ENCODE data around the gene ZGRF1.
"Not testable (repeated sequence)": the region's sequence is repeated elsewhere in the genome, so short reads cannot be mapped to it uniquely, and the experiment has no call there.

Gene ZGRF1

GRCh38 chr4:112516471-112517066 is 120.1 kb downstream of the ZGRF1 start:
- no peak for DNase-seq (ENCODE audit: low read depth)

GRCh38 chr4:112516066-112516470 is 120.6 kb downstream of the ZGRF1 start, which contains the start of gene NEUROG2:
Gene NEUROG2, minus strand, starts transcription at chr4:112516180. Its CDS starts 705 bp downstream, at chr4:112515475.
- no peak for DNase-seq (ENCODE audit: low read depth)

GRCh38 chr4:112515198-112516065 is 121.3 kb downstream of the ZGRF1 start:
- no peak for DNase-seq (ENCODE audit: low read depth)

- DNase-seq (ENCODE audit: low read depth), result no peak
Measured at GRCh38 chr4:112514647-112515197, 122.0 kb downstream of the ZGRF1 start.

- DNase-seq (ENCODE audit: low read depth), result no peak
Measured at GRCh38 chr4:112513971-112514646, 122.6 kb downstream of the ZGRF1 start.

- DNase-seq (ENCODE audit: low read depth), result no peak
Measured at GRCh38 chr4:112511803-112512118, 124.9 kb downstream of the ZGRF1 start.

GRCh38 chr4:112511093-112511802 is 125.5 kb downstream of the ZGRF1 start:
- DNase-seq (ENCODE audit: low read depth), result no peak

GRCh38 chr4:112510291-112511092 is 126.2 kb downstream of the ZGRF1 start:
- no peak for DNase-seq (ENCODE audit: low read depth)

- DNase-seq (ENCODE audit: low read depth), result no peak
Measured at GRCh38 chr4:112509243-112510141, 127.2 kb downstream of the ZGRF1 start.

GRCh38 chr4:112508356-112508755 is 128.4 kb downstream of the ZGRF1 start:
- DNase-seq (ENCODE audit: low read depth), result no peak

GRCh38 chr4:112504807-112505206 is 131.9 kb downstream of the ZGRF1 start:
- no peak for DNase-seq (ENCODE audit: low read depth)

GRCh38 chr4:112502871-112503270 is 133.8 kb downstream of the ZGRF1 start:
- DNase-seq (ENCODE audit: low read depth), result no peak

- DNase-seq (ENCODE audit: low read depth), result no peak
Measured at GRCh38 chr4:112492321-112492720, 144.4 kb downstream of the ZGRF1 start.

- DNase-seq (ENCODE audit: low read depth), result not testable (repeated sequence)
Measured at GRCh38 chr4:112490808-112491207, 145.9 kb downstream of the ZGRF1 start.
